ENCODE results near the gene BICRAL.

DNA sequence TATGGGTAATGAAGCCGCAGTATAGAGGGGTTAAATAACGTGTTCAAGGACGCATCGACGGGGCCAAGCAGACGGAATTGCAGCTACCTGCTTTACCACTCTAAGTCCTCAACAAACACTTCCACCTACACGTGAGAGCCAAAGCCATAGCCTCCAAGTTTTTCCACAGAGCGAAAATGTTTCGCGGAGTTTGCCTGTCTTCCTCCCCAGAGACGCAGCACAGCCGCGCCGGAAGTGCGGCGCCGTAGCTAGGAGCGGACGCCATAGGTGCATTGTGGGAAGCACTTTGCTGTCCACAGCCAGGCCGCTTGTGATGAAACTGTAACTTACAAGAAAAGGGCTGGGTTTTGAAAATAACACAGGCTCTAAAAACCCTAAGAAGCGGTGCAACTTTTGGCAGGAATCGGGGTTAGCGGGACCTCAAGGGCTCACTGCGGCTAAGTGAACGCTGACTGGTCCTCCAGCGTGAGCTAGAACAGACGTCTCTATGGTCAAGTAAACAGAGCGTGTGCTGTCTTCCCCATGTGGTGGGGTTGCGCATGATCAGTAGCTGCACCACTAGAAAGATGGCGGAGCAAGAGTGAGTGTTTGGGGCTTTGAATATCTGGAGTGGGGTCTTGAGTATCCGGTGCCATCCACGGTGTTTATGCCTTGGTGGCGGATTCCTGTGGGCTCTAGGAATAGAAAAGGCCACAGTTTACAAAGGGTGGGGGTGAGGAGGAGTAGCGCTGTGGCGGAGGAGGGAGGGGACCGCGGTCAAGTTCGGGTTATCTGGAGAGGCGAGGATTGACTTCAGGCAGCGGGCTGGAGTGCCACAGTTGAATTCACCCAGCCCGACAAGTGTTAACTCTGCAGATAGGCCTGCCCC, 97.8 kb downstream of the BICRAL start, which contains the start of gene RPL7L1:
- TF ChIP-seq EZH2 (IDR thresholded peaks at IDR 0.05; ENCODE audit: insufficient read depth, poor library complexity, severe bottlenecking): no peak
- no peak for TF ChIP-seq EZH2phosphoT487 (IDR thresholded peaks at IDR 0.05; ENCODE audit: insufficient read depth, low read depth)
